ENCODE results near the gene PAEP.
A peak's percentile ranks its signal among the peaks of the same experiment; 100 is the strongest.

The PAEP gene

GRCh38 chr9:135551031-135551430 lies 10.5 kb upstream of the PAEP start:
- DNase-seq: no peak

GRCh38 chr9:135551456-135551855 lies 10.1 kb upstream of the PAEP start:
- DNase-seq: no peak

- no peak for DNase-seq
Observed at GRCh38 chr9:135552021-135552697, 9.4 kb upstream of the PAEP start.

GRCh38 chr9:135552698-135553171 lies 8.8 kb upstream of the PAEP start:
- no peak for DNase-seq

GRCh38 chr9:135554718-135555117 lies 6.8 kb upstream of the PAEP start:
- DNase-seq: no peak

GRCh38 chr9:135555203-135555602 lies 6.4 kb upstream of the PAEP start:
- peak in 1 of 2 donors; percentile 21 for DNase-seq

DNA sequence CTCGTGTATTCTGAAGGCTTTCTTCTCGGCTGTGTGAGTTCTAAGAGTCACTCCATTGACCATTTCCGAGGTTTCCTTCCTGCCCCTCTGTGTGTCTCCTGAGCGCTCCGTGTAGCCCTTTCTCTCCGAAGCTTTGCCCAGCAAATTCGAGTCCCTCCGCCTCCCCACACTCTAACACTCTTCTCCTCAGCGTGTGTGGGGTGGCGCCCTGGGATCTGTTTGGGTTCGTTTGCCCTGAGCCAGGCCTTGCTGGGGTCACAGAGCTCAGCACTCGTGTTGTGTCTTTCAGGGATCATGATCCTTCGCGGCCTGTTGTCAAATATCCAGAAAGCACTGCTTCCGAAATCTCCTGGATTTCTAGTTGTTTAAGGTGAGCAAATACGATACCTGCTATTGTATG lies 5.6 kb upstream of the PAEP start:
- DNase-seq: no peak

GRCh38 chr9:135559606-135560005 lies 1.9 kb upstream of the PAEP start:
- DNase-seq: no peak

- DNase-seq: no peak
Observed at GRCh38 chr9:135562235-135562745, 734 bp downstream of the PAEP start.

- no peak for DNase-seq
Observed at GRCh38 chr9:135563039-135563476, 1.5 kb downstream of the PAEP start.

DNA sequence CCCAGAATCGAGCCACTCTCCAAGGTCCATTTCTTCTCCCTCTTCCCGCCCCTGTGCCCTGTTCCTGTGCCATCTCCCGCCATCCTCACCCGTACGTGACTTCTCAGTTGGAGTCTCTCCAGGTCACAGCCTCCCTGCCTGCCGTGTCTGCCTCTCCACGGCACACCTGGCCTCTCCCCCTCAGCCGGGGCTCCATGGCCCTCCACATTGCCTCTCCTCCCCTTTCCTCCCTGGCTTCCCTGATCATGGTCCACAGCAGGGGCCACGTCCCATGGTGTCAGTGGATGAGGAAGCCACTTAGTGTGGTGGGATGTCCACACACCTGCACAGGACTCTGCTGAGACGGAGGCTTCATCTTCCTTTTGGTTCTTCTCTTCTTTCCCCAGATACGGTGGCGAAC lies 2.3 kb downstream of the PAEP start:
- DNase-seq: no peak

GRCh38 chr9:135565141-135565628 lies 3.6 kb downstream of the PAEP start:
- no peak for DNase-seq

DNA sequence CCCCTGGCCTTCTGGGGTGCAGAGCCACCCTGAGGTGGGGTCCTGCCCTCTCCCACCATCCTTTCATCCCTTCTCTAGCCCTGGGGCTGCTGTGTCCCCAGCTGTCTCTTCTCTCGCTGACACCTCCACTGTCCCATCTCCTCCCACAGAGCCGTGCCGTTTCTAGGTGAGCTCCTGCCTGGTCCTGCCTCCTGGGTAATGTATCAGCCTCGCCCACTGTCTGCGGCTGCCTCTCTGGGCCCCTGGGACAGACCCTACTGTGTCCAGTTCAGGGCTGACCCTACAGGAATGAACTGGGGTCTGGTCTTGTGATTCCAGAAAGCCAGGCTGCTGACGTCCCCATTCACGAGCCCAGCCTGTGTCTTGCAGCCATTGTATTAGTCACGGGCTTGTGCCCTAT lies 4.1 kb downstream of the PAEP start:
- DNase-seq: no peak

DNA sequence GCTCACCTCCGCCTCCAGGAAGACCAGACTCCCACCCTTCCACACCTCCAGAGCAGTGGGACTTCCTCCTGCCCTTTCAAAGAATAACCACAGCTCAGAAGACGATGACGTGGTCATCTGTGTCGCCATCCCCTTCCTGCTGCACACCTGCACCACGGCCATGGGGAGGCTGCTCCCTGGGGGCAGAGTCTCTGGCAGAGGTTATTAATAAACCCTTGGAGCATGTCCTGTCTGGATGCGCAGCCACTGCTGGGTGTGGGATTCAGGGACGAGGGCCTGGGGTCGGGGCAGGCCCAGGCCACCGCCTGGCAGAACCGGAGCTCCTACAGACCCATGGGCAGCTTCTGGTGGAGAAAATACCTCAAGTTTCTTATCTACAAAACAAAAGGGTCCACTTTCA lies 5.0 kb downstream of the PAEP start:
- no peak for DNase-seq

DNA sequence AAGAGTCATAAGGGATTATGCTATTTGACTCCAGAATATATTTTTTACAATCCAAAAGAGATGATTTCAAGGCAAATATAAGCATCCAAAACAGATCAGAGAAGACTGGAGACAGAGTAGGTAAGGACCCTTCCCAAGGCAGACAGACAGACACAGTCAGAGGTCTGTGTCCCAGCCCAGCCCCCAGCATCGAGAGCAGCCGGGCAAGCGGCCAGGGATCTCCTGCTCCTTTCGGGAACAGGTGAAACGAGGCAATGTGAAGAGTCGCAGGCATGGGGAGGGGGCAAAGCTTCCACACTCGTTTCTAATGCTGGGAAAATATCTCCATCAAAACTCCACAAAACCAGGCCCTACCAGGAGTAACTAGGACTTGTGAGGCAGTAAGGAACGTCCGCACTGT lies 5.8 kb downstream of the PAEP start:
- no peak for DNase-seq

DNA sequence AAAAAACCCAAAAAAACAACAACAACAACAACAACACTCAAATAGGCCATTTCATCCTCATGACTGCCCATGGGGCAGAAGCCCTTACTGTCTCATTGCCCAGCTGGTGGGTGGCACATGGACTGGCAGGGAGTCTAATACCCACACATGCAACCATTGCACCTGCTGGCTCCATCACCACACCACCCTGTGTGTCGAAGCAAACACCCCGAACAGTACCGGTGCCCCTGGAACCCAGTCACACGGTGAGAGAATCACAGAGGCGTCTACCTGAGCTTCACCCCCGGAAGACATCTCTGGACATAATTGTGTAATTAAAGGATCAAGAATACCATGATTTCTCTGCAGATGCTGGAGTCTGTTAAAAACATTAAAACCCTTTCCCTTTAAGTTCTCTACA lies 6.5 kb downstream of the PAEP start:
- DNase-seq: no peak

DNA sequence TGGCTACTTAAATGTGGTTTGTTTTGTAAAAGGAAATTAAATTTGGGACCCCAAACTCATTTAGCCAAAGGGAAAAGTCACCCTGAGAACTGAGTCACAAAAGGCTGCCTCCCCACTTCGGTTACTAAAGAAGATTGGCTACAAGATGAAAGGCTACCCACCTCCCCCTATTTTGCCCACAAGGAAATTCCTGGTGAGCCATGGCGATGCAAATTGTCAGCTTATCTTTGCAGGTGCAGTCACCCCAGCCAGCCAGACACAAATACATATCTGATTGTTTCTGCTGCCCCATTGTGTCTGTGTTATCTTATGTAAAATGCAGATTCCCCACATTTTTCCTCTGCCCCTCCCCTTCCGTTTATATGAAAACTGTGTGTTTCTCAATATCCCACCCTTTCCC lies 8.9 kb downstream of the PAEP start:
- no peak for DNase-seq

GRCh38 chr9:135572233-135572632 lies 10.7 kb downstream of the PAEP start:
- DNase-seq: no peak

DNA sequence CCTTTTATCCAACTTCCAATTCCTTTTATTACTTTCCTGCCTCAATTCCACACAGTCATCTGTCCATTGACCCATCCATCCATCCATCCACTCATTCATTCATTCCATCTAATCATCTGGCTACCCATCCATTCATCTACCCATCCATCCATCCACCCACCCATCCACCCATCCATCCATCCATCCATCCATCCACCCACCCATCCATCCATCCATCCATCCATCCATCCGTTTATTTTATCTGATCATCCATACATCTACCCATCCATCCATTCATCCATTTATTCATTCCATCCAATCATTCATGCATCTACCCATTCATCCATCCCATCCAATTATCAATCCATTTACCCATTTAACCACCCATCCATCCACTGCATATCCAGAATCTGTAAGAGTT lies 11.6 kb downstream of the PAEP start:
- DNase-seq: no peak

GRCh38 chr9:135574331-135574730 lies 12.8 kb downstream of the PAEP start:
- no peak for DNase-seq

GRCh38 chr9:135574943-135575342 lies 13.4 kb downstream of the PAEP start:
- no peak for DNase-seq

- DNase-seq: no peak
Observed at GRCh38 chr9:135575995-135576631, 14.6 kb downstream of the PAEP start.

- no peak for DNase-seq
Observed at GRCh38 chr9:135577256-135577655, 15.7 kb downstream of the PAEP start.

DNA sequence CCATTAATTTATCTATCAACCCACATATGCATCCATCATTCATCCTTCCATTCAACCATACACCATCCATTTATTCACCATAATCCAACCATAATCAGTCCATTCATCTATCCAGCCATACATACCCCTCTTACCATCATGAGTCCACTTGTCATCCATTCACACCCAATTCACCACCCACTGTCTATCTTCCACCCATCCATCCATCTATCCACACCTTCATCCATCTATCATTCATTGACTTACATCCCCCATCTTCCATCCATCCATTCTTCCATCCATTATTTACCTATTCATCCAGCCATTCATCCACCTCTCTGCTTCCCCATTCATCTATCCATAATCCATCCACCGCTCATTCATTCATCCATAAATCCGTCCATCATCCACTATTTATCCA lies 17.8 kb downstream of the PAEP start:
- DNase-seq: no peak
